ENCODE measurements around the gene AIFM3.

- no peak for TF ChIP-seq CTCF (IDR thresholded peaks at IDR 0.05; ENCODE audit: poor library complexity, severe bottlenecking)
- no peak for TF ChIP-seq POLR2AphosphoS5 (IDR thresholded peaks at IDR 0.05)
These were observed 883 bp upstream of the AIFM3 start for GRCh38 chr22:20965888-20966855.

Measured in neural cell (in vitro differentiated cells).